RWPE1 (cell line): Measurements from ENCODE around the gene SYTL3.

Source experiments
- CTCF ChIA-PET: fragments of 350-600 bp; sonication (Branson Sonifier 250); formaldehyde crosslinking; extraction: SDS; loops from one replicate; lab custom pipeline; 2021; lab: Yijun Ruan, JAX
- POLR2A ChIA-PET: fragments of 400-600 bp; formaldehyde crosslinking; extraction: SDS; loops from one replicate; lab custom pipeline; 2020; ENCODE audit warnings: antibody characterized with exemption; ENCODE audit not compliant: low non-redundant PET; lab: Yijun Ruan, JAX
- DNase-seq: peaks from one replicate; pipeline ENCODE4 v3.0.0; 2012; ENCODE audit warnings: low spot score
- H3K27ac ChIP-seq: fragments of 450-650 bp; 2 replicates; pipeline ENCODE4 v1.5.1; 2017
- CTCF ChIP-seq: fragments of 450-650 bp; conservative IDR thresholded peaks from 2 replicates; pipeline ENCODE4 v1.5.1; 2017; ENCODE audit warnings: low read depth, mild to moderate bottlenecking

SYTL3 gene

DNA sequence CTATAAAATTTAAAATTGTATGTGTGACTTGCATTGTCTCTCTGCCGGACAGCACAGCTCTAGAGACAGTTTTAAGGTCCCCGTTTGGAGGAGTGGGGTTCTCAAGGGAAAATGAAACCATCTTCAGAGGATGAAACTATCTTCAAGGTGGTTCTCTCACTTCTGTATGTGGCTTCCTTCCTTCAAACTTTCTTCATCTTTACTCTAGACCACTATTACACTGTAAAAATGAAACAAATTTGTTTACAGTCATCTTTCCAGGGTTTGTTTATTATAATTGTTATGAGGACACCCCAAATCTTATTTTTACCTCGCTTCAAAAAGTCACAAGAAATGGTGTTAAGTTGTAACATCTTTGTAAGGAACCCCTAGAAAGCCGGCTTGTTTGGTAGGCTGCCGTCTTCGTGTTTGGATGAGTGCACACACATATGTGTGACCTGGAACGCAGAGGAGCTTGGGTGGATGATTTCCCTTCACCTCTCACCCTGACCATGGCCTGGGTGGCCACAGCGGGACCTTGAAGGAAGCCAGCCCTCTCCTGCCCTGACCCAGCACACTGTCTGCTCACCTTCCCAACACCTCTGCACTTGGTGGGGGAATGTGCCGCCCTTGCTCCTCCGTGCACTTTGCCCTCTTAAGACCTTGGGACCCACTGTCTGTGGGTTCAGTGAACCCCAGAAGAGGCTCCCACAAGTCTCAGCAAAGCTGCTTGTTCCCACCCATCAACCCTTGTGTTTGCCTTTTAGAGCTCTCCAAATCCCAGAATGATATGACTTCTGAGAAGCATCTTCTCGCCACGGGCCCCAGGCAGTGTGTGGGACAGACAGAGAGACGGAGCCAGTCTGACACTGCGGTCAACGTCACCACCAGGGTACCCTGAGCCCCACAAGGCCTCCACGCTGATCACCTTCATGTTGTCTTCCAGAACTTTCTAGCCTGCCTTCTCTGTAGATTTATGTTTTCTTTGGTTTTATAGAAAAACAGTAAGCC, 67.8 kb downstream of the SYTL3 start:
- CTCF ChIA-PET = interaction anchor here (0.5 to 1.2 kb wide), 3 partner anchors 15 to 47 kb away, joined by 3 to 6 read pairs (median 3); no protein-coding TSS in a partner anchor
- POLR2A ChIA-PET = no interaction called here
- no peak overlapping the region for H3K27ac ChIP-seq

GRCh38 chr6:158718461-158719046, 68.7 kb downstream of the SYTL3 start:
- ChIA-PET CTCF (interaction anchor here (0.6 to 1.2 kb wide), 2 partner anchors 24 to 46 kb away, joined by 3 read pairs; no protein-coding TSS in a partner anchor), POLR2A (no interaction called here)
- no peak overlapping the region for H3K27ac ChIP-seq
- DNase-seq = no peak
- TF ChIP-seq CTCF = no peak

More for the DNA sequence above, 67.8 kb downstream of the SYTL3 start:
- no peak for DNase-seq
- no peak for TF ChIP-seq CTCF

- DNase-seq = no peak
- POLR2A ChIA-PET = interaction anchor here (0.6 kb wide), 1 partner anchor 15 kb away, joined by 3 read pairs; no protein-coding TSS in a partner anchor
- TF ChIP-seq CTCF = no peak
- no peak overlapping the region for H3K27ac ChIP-seq
- CTCF ChIA-PET = interaction anchor here (0.6 to 1.3 kb wide), 4 partner anchors 14 to 21 kb away, joined by 3 to 5 read pairs (median 4); no protein-coding TSS in a partner anchor
Measured at GRCh38 chr6:158722176-158722729, 72.4 kb downstream of the SYTL3 start.

DNA sequence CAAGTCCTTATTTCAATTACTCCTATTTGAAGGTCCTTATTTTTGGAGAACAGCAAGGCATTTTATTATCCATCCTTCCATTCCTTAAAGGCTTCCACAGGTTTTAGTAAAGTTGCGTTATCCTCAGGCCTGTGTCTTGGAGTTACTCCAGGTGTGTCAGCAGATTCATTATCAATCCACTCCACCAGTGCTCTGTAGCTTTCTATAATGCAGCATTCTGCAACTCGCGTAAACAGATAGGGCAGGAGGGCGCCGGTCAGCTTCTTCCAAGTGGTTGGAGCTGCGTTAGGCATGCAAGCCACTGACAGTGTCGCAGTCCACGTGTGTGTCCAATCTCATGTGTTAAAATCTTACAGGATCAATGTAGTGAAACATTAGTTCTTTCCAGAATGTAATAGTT, 75.8 kb downstream of the SYTL3 start:
- no peak overlapping the region for H3K27ac ChIP-seq
- no peak for TF ChIP-seq CTCF
- POLR2A ChIA-PET = no interaction called here
- no peak for DNase-seq
- CTCF ChIA-PET = no interaction called here

GRCh38 chr6:158729906-158730540, 80.2 kb downstream of the SYTL3 start:
- TF ChIP-seq CTCF = no peak
- POLR2A ChIA-PET = no interaction called here

More at GRCh38 chr6:158729906-158730540, 80.2 kb downstream of the SYTL3 start:
- no peak overlapping the region for H3K27ac ChIP-seq
- DNase-seq = no peak
- CTCF ChIA-PET = interaction anchor here (0.8 kb wide), 1 partner anchor 24 kb away, joined by 4 read pairs; no protein-coding TSS in a partner anchor
